Measurements from ENCODE around the gene MYOD1.

DNA sequence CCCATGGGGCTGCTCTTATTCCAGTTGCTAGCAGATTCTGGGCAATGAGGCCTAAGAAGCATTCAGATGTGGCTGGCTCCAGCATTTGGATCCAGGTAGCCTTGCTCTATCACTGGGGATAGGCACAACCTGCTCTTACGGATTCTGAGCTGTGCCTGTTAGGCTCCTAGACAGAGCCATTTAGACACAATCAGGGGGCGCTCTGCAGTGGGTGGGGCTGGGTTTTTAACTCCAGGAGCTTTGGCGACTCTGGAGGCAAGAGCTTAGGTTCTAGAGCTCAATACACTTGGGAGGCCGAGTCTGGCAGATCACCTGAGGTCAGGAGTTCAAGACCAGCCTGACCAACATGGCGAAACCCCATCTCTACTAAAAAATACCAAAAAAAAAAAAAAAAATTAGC is 47.2 kb downstream of the MYOD1 start:
- no peak for TF ChIP-seq CTCF (IDR thresholded peaks at IDR 0.05)
- no peak for TF ChIP-seq POLR2A (IDR thresholded peaks at IDR 0.05)

All from adrenal gland (tissue), 5 donors.